Choroid plexus epithelial cell (primary cell): Measurements from ENCODE around the gene KDF1.
"Not testable (repeated sequence)": the region's sequence is repeated elsewhere in the genome, so short reads cannot be mapped to it uniquely, and the experiment has no call there.

Experiments
- DNase-seq: peaks from one replicate; pipeline ENCODE4 v3.0.0-alpha.2; 2010; ENCODE audit warnings: low read depth
- H3K4me3 ChIP-seq: 2 replicates; pipeline ENCODE4 v1.5.1; 2011; ENCODE audit warnings: low read depth, mild to moderate bottlenecking, control low read depth, low read length, moderate library complexity
- TF ChIP-seq, protein P1 (sequence below): conservative IDR thresholded peaks from 2 replicates; pipeline ENCODE4 v1.5.1; 2011; ENCODE audit warnings: low read depth, mild to moderate bottlenecking, control low read depth, inconsistent platforms, low read length, moderate library complexity

Gene KDF1

DNA sequence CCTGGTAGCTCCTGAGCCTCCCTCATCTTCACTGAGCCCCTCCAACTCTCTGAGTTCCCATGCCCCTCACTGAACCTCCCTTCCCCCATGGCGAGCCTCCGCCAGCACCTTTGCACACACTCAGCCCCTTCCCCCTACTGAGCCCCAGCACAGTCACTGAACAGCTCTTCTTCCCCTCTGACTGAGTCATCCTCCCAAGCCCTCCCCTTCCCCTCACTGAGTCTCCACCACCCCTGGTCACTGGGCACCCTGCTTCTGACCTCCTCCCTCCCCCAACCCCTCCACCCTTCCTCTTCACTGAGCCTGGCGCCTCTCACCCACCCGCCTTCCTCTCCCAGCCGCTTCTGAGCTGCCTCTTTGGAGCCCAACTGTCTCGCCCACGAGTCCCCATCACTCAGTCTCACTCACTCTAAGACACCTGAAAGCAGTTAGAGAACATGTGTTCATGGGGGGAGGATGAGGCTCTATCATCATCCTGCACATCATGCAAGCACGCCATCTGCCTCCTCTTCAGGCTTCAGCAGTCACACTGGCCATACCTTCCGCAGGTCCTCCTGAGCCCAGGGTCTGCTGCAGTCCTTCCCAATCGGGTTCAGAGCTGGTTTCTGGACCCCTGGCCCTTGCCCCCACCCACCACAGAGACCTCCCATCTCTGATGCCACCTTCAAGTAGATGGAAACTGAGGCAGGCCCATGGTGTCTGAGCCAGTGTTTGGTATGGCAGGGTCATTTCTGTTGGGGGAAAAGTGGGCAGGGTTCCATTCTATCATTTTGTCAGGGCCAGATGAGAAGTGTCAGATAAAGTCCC, 31.2 kb upstream of the KDF1 start:
- TF ChIP-seq, protein P1, sequence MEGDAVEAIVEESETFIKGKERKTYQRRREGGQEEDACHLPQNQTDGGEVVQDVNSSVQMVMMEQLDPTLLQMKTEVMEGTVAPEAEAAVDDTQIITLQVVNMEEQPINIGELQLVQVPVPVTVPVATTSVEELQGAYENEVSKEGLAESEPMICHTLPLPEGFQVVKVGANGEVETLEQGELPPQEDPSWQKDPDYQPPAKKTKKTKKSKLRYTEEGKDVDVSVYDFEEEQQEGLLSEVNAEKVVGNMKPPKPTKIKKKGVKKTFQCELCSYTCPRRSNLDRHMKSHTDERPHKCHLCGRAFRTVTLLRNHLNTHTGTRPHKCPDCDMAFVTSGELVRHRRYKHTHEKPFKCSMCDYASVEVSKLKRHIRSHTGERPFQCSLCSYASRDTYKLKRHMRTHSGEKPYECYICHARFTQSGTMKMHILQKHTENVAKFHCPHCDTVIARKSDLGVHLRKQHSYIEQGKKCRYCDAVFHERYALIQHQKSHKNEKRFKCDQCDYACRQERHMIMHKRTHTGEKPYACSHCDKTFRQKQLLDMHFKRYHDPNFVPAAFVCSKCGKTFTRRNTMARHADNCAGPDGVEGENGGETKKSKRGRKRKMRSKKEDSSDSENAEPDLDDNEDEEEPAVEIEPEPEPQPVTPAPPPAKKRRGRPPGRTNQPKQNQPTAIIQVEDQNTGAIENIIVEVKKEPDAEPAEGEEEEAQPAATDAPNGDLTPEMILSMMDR, result peak; percentile 14
- no peak for DNase-seq
- H3K4me3 ChIP-seq, result no peak overlapping the region

DNA sequence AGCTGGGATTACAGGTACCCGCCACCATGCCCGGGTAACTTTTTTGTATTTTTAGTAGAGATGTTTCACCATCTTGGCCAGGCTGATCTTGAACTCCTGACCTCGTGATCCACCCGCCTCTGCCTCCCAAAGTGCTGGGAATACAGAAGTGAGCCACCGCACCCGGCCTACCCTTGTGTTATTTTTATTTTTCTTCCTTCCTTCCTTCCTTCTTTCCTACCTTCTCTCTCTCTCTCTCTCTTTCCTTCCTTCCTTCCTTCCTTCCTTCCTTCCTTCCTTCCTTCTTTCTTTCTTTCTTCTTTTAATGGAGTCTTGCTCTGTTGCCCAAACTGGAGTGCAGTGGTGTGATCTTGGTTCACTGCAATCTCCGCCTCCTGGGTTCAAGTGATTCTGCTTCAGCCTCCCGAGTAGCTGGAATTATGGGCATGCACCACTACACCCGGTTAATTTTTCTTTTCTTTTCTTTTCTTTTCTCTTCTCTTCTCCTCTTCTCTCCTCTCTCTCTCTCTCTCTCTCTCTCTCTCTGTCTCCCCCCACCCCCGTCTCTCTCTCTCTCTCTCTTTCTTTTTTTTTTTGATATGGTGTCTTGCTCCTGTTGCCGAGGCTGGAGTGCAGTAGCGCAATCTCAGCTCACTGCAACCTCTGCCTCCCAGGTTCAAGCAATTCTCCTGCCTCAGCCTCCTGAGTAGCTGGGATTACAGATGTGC, 29.3 kb upstream of the KDF1 start:
- not testable (repeated sequence) for DNase-seq, H3K4me3 ChIP-seq

DNA sequence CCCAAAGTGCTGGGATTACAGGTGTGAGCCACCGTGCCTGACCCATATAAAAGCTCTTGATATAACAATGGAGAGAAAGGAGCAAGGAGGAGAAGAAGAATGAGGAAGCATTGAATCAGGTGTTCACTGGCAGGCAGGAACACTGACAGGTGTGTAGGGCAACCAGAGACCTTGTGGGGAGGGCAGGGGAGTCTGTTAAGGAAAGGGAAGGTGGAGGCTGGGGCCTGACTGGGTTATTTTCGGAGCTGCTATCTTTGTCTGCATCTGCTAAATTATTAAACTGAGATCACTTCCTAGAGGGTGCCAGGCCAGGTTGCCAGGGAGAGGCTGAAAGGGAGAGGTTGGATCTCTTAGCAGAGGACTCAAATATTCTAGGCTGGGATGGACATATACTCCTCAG, 26.4 kb upstream of the KDF1 start:
- H3K4me3 ChIP-seq, result no peak overlapping the region
- DNase-seq, result no peak
- TF ChIP-seq, protein P1, result no peak

DNA sequence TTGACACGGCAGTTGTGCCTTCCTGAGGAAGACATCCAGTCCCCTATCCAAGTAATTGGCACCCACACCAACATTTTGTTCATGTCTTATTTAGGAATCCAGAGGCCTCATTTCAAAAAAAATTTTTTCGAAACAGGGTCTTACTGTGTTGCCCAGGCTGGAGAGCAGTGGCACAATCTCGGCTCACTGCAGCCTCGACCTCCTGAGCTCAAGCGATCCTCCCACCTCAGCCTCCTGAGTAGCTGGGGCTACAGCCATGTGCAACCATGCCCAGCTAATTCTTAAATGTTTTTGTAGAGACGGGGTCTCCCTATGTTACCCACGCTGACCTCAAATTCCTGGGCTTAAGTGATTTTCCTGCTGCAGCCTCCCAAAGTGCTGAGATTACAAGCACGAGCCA, 24.0 kb upstream of the KDF1 start:
- no peak overlapping the region for H3K4me3 ChIP-seq
- no peak for DNase-seq
- TF ChIP-seq, protein P1, result no peak

DNA sequence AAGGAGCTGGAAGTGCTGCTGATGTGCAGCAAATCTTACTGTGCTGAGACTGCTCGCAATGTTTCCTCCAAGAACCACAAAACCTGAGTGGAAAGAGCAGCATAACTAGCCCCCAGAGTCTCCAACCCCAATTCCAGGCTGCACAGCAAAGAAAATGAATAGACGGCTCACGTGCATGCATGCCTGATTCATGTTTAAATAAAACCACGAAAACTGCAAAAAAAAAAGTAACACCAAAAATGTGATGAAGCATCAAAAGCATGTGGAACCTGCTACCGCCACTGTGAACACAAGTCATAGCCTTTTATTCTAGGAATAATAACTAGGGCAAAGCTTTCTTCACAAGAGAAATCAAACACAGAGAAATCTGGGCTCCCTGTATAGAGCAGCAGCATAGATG, 23.6 kb upstream of the KDF1 start:
- H3K4me3 ChIP-seq, result no peak overlapping the region
- TF ChIP-seq, protein P1, result no peak
- DNase-seq, result no peak

DNA sequence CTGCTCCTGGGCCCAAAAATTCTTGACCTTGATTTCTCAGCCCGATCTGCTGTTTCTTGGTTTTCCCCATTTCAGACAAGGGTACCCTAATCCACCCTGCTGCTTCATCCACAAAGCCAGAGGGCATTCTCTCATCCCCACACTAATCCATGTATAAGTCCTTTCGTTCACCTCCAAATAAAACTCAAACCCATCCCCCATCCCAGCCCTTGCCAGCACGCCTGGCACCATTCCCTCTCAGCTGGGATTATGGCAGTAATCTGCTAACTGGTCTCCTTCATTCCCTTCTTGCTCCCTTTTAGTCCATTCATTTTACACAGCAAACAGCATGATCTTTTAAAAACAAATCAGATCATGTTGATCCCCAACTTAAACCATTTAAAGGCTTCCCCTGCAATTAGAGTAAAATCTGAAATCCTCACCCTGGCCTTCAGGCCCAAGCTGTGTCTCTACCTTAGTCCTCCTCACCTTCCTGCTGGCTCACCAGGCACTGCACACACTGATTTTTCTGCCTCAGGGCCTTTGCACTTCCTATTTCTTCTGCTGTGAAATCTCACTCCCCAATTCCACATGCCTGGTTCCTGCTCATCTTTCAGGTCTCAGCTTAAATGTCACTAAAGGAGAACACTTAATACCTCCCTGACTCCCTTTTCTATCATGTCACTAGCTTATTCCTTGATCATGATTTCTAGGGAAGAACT, 21.0 kb upstream of the KDF1 start:
- DNase-seq, result no peak
- H3K4me3 ChIP-seq, result no peak overlapping the region
- TF ChIP-seq, protein P1, result no peak

DNA sequence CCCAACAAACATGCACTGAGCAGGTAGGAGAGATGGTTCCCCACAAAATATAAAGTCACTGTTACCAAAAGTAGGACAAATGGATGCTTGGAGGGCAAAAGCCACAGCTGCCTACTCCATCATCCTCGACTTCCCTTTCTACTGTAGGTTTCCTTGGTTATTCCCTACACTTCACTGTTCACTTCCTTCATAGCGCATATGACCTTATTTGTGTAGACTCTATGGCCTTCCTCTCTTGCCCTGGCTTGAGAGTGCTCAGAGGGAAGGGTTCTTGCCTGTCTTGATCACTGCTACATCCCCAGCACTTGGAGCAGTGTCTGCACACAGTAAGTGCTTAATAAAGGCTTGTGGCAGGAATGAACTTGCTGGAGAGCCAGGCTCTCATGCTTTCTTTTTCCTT, 18.6 kb upstream of the KDF1 start:
- no peak for DNase-seq
- TF ChIP-seq, protein P1, result no peak
- no peak overlapping the region for H3K4me3 ChIP-seq
